B cell (primary cell): ENCODE results near the gene SNTG2. TPM values are rescaled to one million over a fixed set of nuclear protein-coding genes. Genes with fewer than 3 reads are reported as not detected.

Source experiments
- ATAC-seq: fragments of 200-7000 bp; cut with Tn5 transposase; one replicate; pipeline ENCODE4 v1.10.0; 2021; ENCODE audit warnings: low read depth, mild to moderate bottlenecking, moderate number of reproducible peaks, moderate library complexity
- CTCF ChIA-PET: fragments of 350-600 bp; sonication (Branson Sonifier 250); formaldehyde crosslinking; loops from one replicate; lab custom pipeline; 2021; ENCODE audit warnings: antibody characterized with exemption, inconsistent platforms; lab: Charles Lee
- POLR2A ChIA-PET: fragments of 350-600 bp; sonication (Branson Sonifier 250); formaldehyde crosslinking; loops from one replicate; lab custom pipeline; 2021; ENCODE audit warnings: antibody characterized with exemption; lab: Charles Lee
- DNase-seq: peaks from one replicate; pipeline ENCODE4 v3.0.0; 2013
- H2AFZ ChIP-seq: 2 replicates; pipeline ENCODE4 v1.6.1; 2012; ENCODE audit warnings: mild to moderate bottlenecking, low read depth, low read length; ENCODE audit not compliant: insufficient read depth, poor library complexity, severe bottlenecking
- H3K27ac ChIP-seq, 2 donors: 1 replicate in 1 of 2; 2 replicates in 1 of 2; pipeline ENCODE4 v1.5.1; 2012 to 2013; ENCODE audit warnings: low read length in 2 of 2, mild to moderate bottlenecking in 2 of 2, moderate library complexity in 1 of 2
- H3K27me3 ChIP-seq, 4 experiments: fragments of 200-600 bp in 1 of 4; sonication (generic) in 1 of 4; replicated peaks in 1 of 4; 1 replicate in 2 of 4; 2 replicates in 2 of 4; pipeline versions ENCODE4 v1.6.1 to v1.7.0; 2013 to 2016; ENCODE audit warnings: low read length in 3 of 4, mild to moderate bottlenecking in 2 of 4, mixed read lengths in 1 of 4, moderate library complexity in 1 of 4; ENCODE audit not compliant: insufficient read depth in 4 of 4, control insufficient read depth in 3 of 4; ENCODE audit errors: control extremely low read depth in 1 of 4
- H3K36me3 ChIP-seq, 2 experiments: replicated peaks in 1 of 2; 1 replicate in 1 of 2; 2 replicates in 1 of 2; pipeline versions ENCODE4 v1.6.1 to v1.7.1; 2013; ENCODE audit warnings: low read length in 1 of 2; ENCODE audit not compliant: insufficient read depth in 2 of 2, control insufficient read depth in 1 of 2; ENCODE audit errors: control extremely low read depth in 1 of 2, extremely low read depth in 1 of 2
- H3K4me1 ChIP-seq, 2 donors: fragments of 200-600 bp in 1 of 2; sonication (generic) in 1 of 2; 1 replicate in 1 of 2; 2 replicates in 1 of 2; pipeline versions ENCODE4 v1.5.1 to v1.6.1; 2013 to 2017; ENCODE audit warnings: low read length in 2 of 2; ENCODE audit not compliant: control insufficient read depth in 2 of 2, insufficient read depth in 2 of 2
- H3K4me2 ChIP-seq: replicated peaks from 2 replicates; pipeline ENCODE3; 2012; ENCODE audit warnings: mild to moderate bottlenecking, low read depth, low read length; ENCODE audit not compliant: poor library complexity, severe bottlenecking
- H3K4me3 ChIP-seq, 5 experiments: fragments of 200-600 bp in 1 of 5; sonication (generic) in 1 of 5; 1 replicate in 3 of 5; 2 replicates in 2 of 5; pipeline versions ENCODE4 v1.5.1 to v1.7.0; 2011 to 2016; ENCODE audit warnings: low read length in 4 of 5, mild to moderate bottlenecking in 4 of 5, low read depth in 2 of 5, control low read depth in 1 of 5, moderate library complexity in 1 of 5; ENCODE audit not compliant: insufficient read depth in 1 of 5; ENCODE audit errors: control extremely low read depth in 1 of 5, extremely low read depth in 1 of 5
- H3K79me2 ChIP-seq: fragments of 200-600 bp; sonication (generic); one replicate; pipeline ENCODE4 v1.6.0; 2016; ENCODE audit warnings: low read length; ENCODE audit not compliant: control insufficient read depth, insufficient read depth
- H3K9ac ChIP-seq: fragments of 200-600 bp; sonication (generic); 2 replicates; pipeline ENCODE4 v1.6.1; 2017; ENCODE audit warnings: mild to moderate bottlenecking, low read length, moderate library complexity
- H3K9me3 ChIP-seq, 3 donors: one replicate each; pipeline versions ENCODE4 v1.6.1 to v1.7.1; 2013; ENCODE audit warnings: low read length in 2 of 3; ENCODE audit not compliant: control insufficient read depth in 2 of 3, insufficient read depth in 1 of 3; ENCODE audit errors: control extremely low read depth in 1 of 3
- H4K20me1 ChIP-seq: 2 replicates; pipeline ENCODE4 v1.6.0; 2012; ENCODE audit warnings: mild to moderate bottlenecking, low read length; ENCODE audit not compliant: insufficient read depth, control insufficient read depth, poor library complexity, severe bottlenecking
- H3K27ac Mint-ChIP-seq: one replicate; pipeline ENCODE4 v1.8.0; 2021; ENCODE audit warnings: mixed read lengths
- H3K27me3 Mint-ChIP-seq: one replicate; pipeline ENCODE4 v1.8.0; 2021; ENCODE audit warnings: mixed read lengths
- H3K4me1 Mint-ChIP-seq: one replicate; pipeline ENCODE4 v1.8.0; 2021; ENCODE audit warnings: mixed read lengths
- H3K4me3 Mint-ChIP-seq: one replicate; pipeline ENCODE4 v1.8.0; 2021; ENCODE audit warnings: mixed read lengths
- H3K9me3 Mint-ChIP-seq: one replicate; pipeline ENCODE4 v1.8.0; 2022; ENCODE audit warnings: mixed read lengths; ENCODE audit not compliant: insufficient read depth
- CTCF ChIP-seq: fragments of 200-600 bp; IDR thresholded peaks from one replicate; pipeline ENCODE4 v1.8.0; 2022; ENCODE audit warnings: antibody characterized with exemption, mild to moderate bottlenecking
- EZH2 ChIP-seq: IDR thresholded peaks from 2 replicates; pipeline ENCODE4 v1.6.1; 2012; ENCODE audit warnings: borderline replicate concordance, low read depth, mild to moderate bottlenecking, moderate library complexity, low read length; ENCODE audit not compliant: insufficient read depth, poor library complexity, severe bottlenecking
- WGBS: methylation state at CpG from one replicate; pipeline ENCODE4 v1.1.5; 2013; ENCODE audit warnings: missing lambda C conversion rate; ENCODE audit not compliant: insufficient coverage; 5-methylcytosine and 5-hydroxymethylcytosine counted together
- intact Hi-C: fragments of 100-400 bp; cut with micrococcal nuclease; formaldehyde crosslinking; loops from one replicate; pipeline ENCODE4 v1.10.0; 2022
- polyA plus RNA-seq: library from polyadenylated mRNA; depleted of rRNA; stranded (reverse); fragments of >200 nt; gene quantifications from 2 replicates; pipeline ENCODE4 v1.2.3, GENCODE V29; 2012
- total RNA-seq, 2 donors: library from RNA; stranded (reverse); fragments of 120-200 nt in 1 of 2; gene quantifications; 1 replicate in 1 of 2; 2 replicates in 1 of 2; pipeline versions ENCODE4 v1.2.3 to v1.2.4, GENCODE V29; 2013 to 2022

The SNTG2 gene
- total and polyA plus RNA-seq, 2 donors (not counting 1 experiment from before 2014, with no cell fraction given), result 2.1 to 2.4 TPM

GRCh38 chr2:1173528-1173927, 222.9 kb downstream of the SNTG2 start:
- Histone ChIP-seq H3K27ac (no peak overlapping the region), H3K4me1 (peaks cover 0 to 10% of the 10 kb centered on the region in 2 donors), H3K27me3 (peaks cover 0 to 5% (median 3%) of the 10 kb centered on the region in 4 experiments), H3K4me3 (no peak overlapping the region), H3K4me2 (no peak overlapping the region), H3K36me3 (no peaks in the 10 kb centered on the region), H2AFZ (no peak overlapping the region), H4K20me1 (no peaks in the 10 kb centered on the region), H3K9me3 (peaks cover 0 to 19% (median under 1%) of the 10 kb centered on the region in 3 donors), H3K79me2 (no peaks in the 10 kb centered on the region), H3K9ac (no peak overlapping the region)
- no peak for DNase-seq
- no peak for ATAC-seq
- POLR2A ChIA-PET, result no interaction called here
- H3K27me3 Mint-ChIP-seq, result peaks cover 3% of the 10 kb centered on the region
- peaks cover 2% of the 10 kb centered on the region for H3K9me3 Mint-ChIP-seq
- CTCF ChIA-PET, result no interaction called here
- peaks cover 15% of the 10 kb centered on the region for H3K4me1 Mint-ChIP-seq
- no peak overlapping the region for H3K27ac Mint-ChIP-seq
- intact Hi-C loops, result no loop called here
- TF ChIP-seq CTCF (no peak), EZH2 (no peak)
- 13% methylated on average over 1 of the region's 5 CpGs for WGBS
- no peak overlapping the region for H3K4me3 Mint-ChIP-seq

- TF ChIP-seq CTCF (no peak), EZH2 (no peak)
- Histone ChIP-seq H3K27me3 (no peaks in the 10 kb centered on the region), H3K4me2 (no peak overlapping the region), H3K4me1 (no peaks in the 10 kb centered on the region), H3K9me3 (peaks cover 3 to 12% (median 5%) of the 10 kb centered on the region in 3 donors), H3K27ac (no peak overlapping the region), H4K20me1 (no peaks in the 10 kb centered on the region), H3K79me2 (no peaks in the 10 kb centered on the region), H3K36me3 (no peaks in the 10 kb centered on the region), H3K9ac (no peak overlapping the region), H2AFZ (no peak overlapping the region), H3K4me3 (no peak overlapping the region)
- no peak overlapping the region for H3K4me3 Mint-ChIP-seq
- WGBS, result 88% methylated on average over 2 of the region's 3 CpGs
- DNase-seq, result no peak
- ChIA-PET POLR2A (no interaction called here), CTCF (no interaction called here)
- no peaks in the 10 kb centered on the region for H3K27me3 Mint-ChIP-seq
- H3K9me3 Mint-ChIP-seq, result peaks cover 10% of the 10 kb centered on the region
- H3K27ac Mint-ChIP-seq, result no peak overlapping the region
- no peak for ATAC-seq
- intact Hi-C loops, result no loop called here
- peaks cover 3% of the 10 kb centered on the region for H3K4me1 Mint-ChIP-seq
Observed at GRCh38 chr2:1181893-1182292, 231.2 kb downstream of the SNTG2 start.
